Measurements from ENCODE around the gene ACKR2. TPM values are rescaled to one million over a fixed set of nuclear protein-coding genes. Genes with fewer than 3 reads are reported as not detected.
A peak's percentile ranks its signal among the peaks of the same experiment; 100 is the strongest.
"Not testable (repeated sequence)": the region's sequence is repeated elsewhere in the genome, so short reads cannot be mapped to it uniquely, and the experiment has no call there.

ACKR2 gene
- polyA plus RNA-seq, 1 donor = 0.46 TPM

DNA sequence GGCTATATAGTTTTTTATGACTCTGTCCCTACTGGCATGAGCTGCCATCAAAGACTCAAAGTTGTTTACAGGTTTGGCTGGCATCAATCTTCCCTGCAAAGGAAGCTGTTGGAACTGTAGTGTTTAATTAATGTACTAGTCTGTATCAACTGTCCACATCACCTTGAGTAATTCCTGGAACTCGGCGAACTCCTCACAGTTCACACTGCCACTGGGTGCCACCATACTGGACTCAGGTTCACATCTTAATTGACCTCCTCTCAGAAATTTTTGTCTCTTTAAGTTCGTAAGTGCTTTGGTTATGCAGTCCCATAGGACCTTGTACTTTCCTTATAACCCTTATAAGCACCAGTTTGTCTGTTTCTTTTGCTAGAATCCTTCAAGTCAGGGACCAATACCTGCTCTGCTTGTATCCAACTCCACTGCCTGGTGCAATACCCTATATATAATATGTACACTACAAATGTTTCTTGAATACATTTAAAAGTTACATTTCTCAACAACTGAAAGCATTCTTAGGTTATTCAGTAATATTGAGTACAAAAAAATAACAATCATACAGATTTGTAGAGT, 8.1 kb upstream of the ACKR2 start:
- no peak for DNase-seq (ENCODE audit: low read depth)

DNA sequence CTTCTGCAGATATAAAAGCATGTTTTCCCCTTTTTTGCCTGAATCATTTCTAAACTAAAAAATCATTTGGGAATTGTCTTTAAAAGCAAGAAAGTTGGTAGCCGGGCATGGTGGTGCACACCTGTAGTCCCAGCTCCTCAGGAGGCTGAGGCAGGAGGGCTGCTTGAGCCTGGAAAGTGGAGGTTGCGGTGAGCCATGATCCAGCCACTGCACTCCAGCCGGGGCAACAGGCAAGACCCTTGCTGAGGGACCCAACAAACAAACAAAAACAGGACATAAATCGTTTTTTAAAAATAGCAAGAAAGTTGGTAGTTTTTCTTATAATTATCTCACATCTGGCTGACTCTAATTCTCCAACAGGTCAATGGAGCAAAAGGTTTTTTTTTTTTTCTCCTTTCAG, 7.5 kb upstream of the ACKR2 start:
- no peak for DNase-seq (ENCODE audit: low read depth)

DNA sequence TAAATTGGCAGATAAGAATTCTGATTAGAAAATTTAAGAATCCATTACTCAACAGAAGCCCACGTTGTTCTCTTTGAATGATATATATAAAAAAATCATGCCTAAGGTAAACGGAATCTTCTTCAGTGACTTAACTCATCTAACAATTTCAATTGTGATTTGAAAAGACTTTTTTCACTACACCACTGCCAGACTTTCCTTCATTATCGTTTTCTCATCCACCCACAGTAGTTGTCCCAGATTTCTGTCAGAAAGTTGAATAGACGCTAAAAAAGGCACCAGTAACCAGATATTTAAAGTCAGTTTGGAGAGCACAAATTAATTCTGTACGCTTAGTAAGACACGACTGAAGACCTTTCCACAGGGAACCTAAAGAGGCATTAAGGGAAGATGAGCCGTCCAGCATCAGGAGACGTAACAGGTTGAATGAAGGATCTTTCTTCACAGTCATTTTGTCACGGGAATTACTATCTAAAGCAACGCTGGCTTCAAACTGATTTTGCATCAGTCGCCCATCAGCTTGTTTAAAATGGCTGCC, 6.3 kb upstream of the ACKR2 start:
- no peak for DNase-seq (ENCODE audit: low read depth)

- no peak for DNase-seq (ENCODE audit: low read depth)
Observed at GRCh38 chr3:42803414-42804105, 5.7 kb upstream of the ACKR2 start.

GRCh38 chr3:42804106-42804830, 5.0 kb upstream of the ACKR2 start, which contains the start of gene HIGD1A:
HIGD1A (minus strand) TSS chr3:42804490; CDS start chr3:42794253, 10,237 bp downstream.
- DNase-seq (ENCODE audit: low read depth) = peak; percentile 75

DNA sequence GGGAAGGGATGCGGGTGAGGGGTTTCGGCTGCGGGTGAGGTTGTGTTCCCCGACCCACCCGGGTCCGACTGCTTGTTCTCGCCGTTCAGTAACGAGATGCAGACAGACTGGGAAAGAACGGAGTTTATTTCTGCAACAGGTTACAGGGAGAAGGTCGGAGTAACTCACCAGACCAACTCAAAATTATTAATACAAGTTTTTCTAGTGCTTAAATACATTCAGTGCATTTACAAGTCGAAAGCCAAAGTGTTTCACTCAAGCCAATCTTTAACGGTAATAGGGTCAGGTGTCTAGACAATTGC, 4.5 kb upstream of the ACKR2 start:
- no peak for DNase-seq (ENCODE audit: low read depth)

GRCh38 chr3:42805141-42805821, 4.0 kb upstream of the ACKR2 start:
- no peak for DNase-seq (ENCODE audit: low read depth)

- no peak for DNase-seq (ENCODE audit: low read depth)
Observed at GRCh38 chr3:42807929-42808328, 1.3 kb upstream of the ACKR2 start.

DNA sequence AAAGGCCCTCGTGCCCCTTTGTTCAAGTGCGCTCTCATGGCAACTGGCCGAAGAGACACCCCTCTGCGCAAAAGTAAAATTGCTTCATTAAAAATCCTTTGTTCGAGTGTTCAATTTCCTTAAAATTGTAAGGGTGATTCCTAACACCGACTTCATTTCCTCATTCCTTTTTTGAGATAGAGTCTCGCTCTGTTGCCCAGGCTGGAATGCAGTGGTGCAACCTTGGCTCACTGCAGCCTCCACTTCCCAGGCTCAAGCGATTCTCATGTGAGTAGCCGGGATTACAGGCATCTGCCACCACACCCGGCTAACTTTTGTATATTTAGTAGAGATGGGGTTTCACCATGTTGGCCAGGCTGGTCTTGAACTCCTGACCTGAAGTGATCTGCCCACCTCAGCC, 1.5 kb downstream of the ACKR2 start:
- DNase-seq (ENCODE audit: low read depth) = not testable (repeated sequence)

- not testable (repeated sequence) for DNase-seq (ENCODE audit: low read depth)
Observed at GRCh38 chr3:42811118-42811883, 2.1 kb downstream of the ACKR2 start.

- DNase-seq (ENCODE audit: low read depth) = no peak
Observed at GRCh38 chr3:42814246-42814645, 5.0 kb downstream of the ACKR2 start.

DNA sequence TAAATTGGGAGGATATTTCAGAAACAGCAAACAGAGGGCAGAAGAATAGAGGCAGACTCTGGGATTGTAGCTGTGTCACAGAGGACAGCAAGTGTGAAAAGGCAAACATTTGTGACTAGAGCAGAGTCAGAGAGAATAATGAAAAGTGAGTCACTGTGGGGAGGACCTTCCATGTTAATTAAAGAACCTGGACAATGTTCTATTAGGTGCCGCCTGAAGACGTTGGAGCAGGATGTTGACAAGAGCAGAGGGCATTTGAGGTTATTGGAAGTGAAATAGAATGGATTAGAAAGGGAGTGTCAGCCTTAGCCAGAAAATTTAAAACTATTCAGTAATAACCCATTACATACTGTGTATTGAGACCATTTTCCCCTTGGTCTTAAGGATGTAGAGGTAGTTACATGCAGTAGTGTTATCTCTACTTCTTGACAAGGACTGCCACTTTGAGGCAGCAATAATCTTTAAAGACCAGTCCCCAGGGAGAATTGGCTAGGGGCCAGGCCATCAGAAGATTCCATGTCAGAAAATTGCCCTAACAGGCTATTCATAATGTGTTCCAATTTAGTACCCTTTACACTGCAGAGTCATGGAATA, 5.8 kb downstream of the ACKR2 start:
- DNase-seq (ENCODE audit: low read depth) = no peak

DNA sequence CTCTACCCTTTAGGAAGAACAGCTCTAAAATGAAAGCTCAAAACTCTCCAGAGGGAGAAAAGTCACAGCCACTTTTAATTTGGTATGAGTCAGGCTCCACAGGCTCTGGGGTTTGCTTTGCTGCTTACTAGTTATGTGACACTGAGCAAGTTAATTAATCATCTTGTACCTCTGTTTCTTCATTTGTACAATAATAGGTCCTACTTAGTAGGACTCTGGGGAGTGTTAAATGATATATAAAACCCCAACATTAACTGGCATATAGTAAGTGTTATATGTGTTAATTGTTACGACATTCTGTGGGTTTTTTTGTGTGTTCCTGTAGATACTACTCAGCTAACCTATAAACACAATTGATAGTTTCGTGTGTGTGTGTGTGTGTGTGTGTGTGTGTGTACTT, 6.6 kb downstream of the ACKR2 start:
- DNase-seq (ENCODE audit: low read depth) = no peak

DNA sequence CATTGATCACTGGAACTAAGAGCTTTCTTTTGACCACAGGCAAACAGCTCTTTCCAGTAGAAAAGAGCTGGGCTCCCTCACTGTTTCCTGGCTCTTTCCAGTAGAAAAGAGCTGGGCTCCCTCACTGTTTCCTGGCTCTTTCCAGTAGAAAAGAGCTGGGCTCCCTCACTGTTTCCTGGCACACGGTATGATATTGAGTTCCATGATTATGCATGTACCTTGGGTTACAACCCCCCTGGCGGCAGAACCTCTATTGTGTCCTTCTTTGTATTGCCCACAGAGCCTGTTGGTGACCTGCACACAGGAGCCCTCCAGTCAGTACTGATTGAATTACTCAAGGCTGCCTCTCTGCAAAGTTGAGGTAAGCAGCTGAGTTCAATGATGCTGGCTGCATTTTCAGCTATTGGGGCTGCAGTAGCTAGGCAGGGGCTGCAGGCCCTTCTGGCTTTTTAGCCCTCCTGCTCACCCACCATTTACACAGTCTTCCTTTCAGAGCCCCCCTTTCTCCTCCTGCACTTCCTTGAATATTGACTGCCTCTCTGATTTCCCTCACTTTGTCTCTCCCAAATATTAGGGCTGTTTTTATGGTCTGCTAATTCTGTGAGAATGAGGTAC, 10.2 kb downstream of the ACKR2 start:
- DNase-seq (ENCODE audit: low read depth) = no peak

DNA sequence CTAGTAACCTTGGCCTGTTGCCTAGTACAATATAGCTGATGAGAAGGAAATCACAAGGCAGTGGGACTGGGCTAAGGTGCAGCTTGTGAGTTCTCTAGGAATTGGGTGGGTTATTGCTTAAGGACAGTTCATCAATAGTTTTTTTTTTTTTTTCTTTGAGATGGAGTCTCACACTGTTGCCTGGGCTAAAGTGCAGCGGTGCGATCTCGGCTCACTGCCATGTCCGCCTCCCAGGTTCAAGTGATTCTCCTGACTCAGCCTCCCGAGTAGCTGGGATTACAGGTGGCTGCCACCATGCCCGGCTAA, 11.5 kb downstream of the ACKR2 start:
- no peak for DNase-seq (ENCODE audit: low read depth)

DNA sequence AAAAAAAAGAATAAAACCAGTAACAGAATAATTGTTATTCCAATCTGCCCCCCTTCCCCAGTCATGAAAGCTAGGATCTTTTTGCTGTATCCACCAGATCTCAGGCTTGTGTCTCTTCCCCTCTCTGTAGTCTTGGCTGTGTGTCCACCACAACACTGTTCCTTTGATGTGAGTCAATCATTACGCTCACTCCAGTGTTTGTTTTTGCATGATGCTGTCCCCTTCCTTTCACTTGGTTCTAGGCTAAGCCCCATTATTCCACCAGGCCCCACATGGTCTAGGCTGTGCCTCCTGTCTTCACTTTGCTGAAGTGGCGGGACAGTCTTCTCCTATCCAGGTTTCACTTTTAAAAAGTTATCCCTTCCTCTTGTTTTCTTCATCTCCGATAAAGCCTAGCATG, 13.6 kb downstream of the ACKR2 start:
- no peak for DNase-seq (ENCODE audit: low read depth)

- DNase-seq (ENCODE audit: low read depth) = no peak
Observed at GRCh38 chr3:42823351-42823750, 14.1 kb downstream of the ACKR2 start.

- DNase-seq (ENCODE audit: low read depth) = no peak
Observed at GRCh38 chr3:42826141-42826540, 16.9 kb downstream of the ACKR2 start.

DNA sequence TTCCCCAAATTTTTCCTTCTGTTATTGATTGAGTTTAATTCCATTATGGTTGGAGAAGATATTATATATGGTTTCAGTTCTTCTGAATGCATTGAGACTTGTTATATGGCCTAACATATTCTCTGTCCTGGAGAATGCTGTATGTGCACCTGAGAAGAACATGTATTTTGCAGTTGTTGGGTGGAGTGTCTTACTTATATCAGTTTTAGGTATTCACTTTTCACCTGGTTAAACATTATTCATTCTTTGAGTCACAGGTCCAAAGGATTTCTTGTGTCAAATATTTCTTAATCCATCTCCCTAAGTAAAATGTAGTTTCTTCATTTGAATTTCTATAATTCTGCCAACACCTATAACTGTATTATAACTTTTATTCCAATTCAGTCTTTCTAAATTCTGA, 17.8 kb downstream of the ACKR2 start:
- DNase-seq (ENCODE audit: low read depth) = no peak

GRCh38 chr3:42827654-42828053, 18.4 kb downstream of the ACKR2 start:
- DNase-seq (ENCODE audit: low read depth) = no peak

GRCh38 chr3:42829083-42829627, 19.9 kb downstream of the ACKR2 start:
- DNase-seq (ENCODE audit: low read depth) = no peak

All from forelimb muscle (tissue), 1 donor.